HG03095 (cell line): ENCODE results near the gene SPATA9.

Experiments
- ATAC-seq: cut with Tn5 transposase; IDR thresholded peaks from one replicate; pipeline ENCODE4 v1.9.1; 2021; ENCODE audit warnings: moderate library complexity; ENCODE audit not compliant: unreplicated experiment

Gene SPATA9

GRCh38 chr5:95686651-95687050 is 3.9 kb upstream of the SPATA9 start:
- no peak for ATAC-seq

- ATAC-seq: no peak
These were observed 1.6 kb upstream of the SPATA9 start for GRCh38 chr5:95684361-95684760.

- no peak for ATAC-seq
These were observed 9.7 kb downstream of the SPATA9 start for GRCh38 chr5:95673081-95673480.

- ATAC-seq: no peak
These were observed 10.2 kb downstream of the SPATA9 start for GRCh38 chr5:95672641-95673040.

- no peak for ATAC-seq
These were observed 11.0 kb downstream of the SPATA9 start for GRCh38 chr5:95671826-95672225.

GRCh38 chr5:95670568-95670967 is 12.2 kb downstream of the SPATA9 start:
- ATAC-seq: no peak

- no peak for ATAC-seq
These were observed 12.8 kb downstream of the SPATA9 start for GRCh38 chr5:95669985-95670384.

GRCh38 chr5:95669540-95669939 is 13.3 kb downstream of the SPATA9 start:
- no peak for ATAC-seq

GRCh38 chr5:95668728-95669127 is 14.1 kb downstream of the SPATA9 start:
- no peak for ATAC-seq

- no peak for ATAC-seq
These were observed 14.6 kb downstream of the SPATA9 start for GRCh38 chr5:95668216-95668615.

- no peak for ATAC-seq
These were observed 15.1 kb downstream of the SPATA9 start for GRCh38 chr5:95667678-95668077.

GRCh38 chr5:95667061-95667618 is 15.7 kb downstream of the SPATA9 start:
- ATAC-seq: no peak

- no peak for ATAC-seq
These were observed 18.5 kb downstream of the SPATA9 start for GRCh38 chr5:95664204-95664786.

- ATAC-seq: no peak
These were observed 19.8 kb downstream of the SPATA9 start for GRCh38 chr5:95662946-95663345.

GRCh38 chr5:95660060-95660459 is 22.7 kb downstream of the SPATA9 start:
- ATAC-seq: no peak

GRCh38 chr5:95655575-95655974 is 27.2 kb downstream of the SPATA9 start:
- ATAC-seq: no peak

- ATAC-seq: no peak
These were observed 28.6 kb downstream of the SPATA9 start for GRCh38 chr5:95654196-95654595.

- no peak for ATAC-seq
These were observed 29.9 kb downstream of the SPATA9 start for GRCh38 chr5:95652849-95653248.

GRCh38 chr5:95649842-95650620 is 32.8 kb downstream of the SPATA9 start:
- no peak for ATAC-seq

- ATAC-seq: no peak
These were observed 33.5 kb downstream of the SPATA9 start for GRCh38 chr5:95649274-95649673.

- ATAC-seq: no peak
These were observed 34.6 kb downstream of the SPATA9 start for GRCh38 chr5:95647886-95648860.
